Kidney (tissue), 14 donors: ENCODE measurements around the gene RAD51C. TPM values are rescaled to one million over a fixed set of nuclear protein-coding genes. Genes with fewer than 3 reads are reported as not detected.

Experiments
- DNase-seq, 5 donors: peaks; one replicate each; pipeline ENCODE4 v3.0.0-alpha.2; 2013 to 2020
- FAIRE-seq: peaks from 2 replicates; lab custom pipeline; 2012; peaks lifted over from hg19 to GRCh38; lab: Jason Lieb, UNC
- H3K27ac ChIP-seq, 2 donors: one replicate each; pipeline ENCODE4 v1.7.0; 2013; ENCODE audit warnings: low read depth in 2 of 2, low read length in 2 of 2, inconsistent platforms in 1 of 2
- H3K27me3 ChIP-seq: one replicate; pipeline ENCODE4 v1.7.1; 2013; ENCODE audit warnings: low read length, inconsistent platforms; ENCODE audit not compliant: control insufficient read depth, insufficient read depth
- H3K36me3 ChIP-seq, 3 donors: one replicate each; pipeline versions ENCODE4 v1.7.0 to v1.7.1; 2013; ENCODE audit warnings: low read length in 3 of 3, control low read depth in 1 of 3, inconsistent platforms in 1 of 3; ENCODE audit not compliant: insufficient read depth in 3 of 3, control insufficient read depth in 2 of 3
- H3K4me1 ChIP-seq, 3 donors: one replicate each; pipeline versions ENCODE4 v1.7.0 to v1.7.1; 2013; ENCODE audit warnings: low read length in 3 of 3, inconsistent platforms in 1 of 3, low read depth in 1 of 3; ENCODE audit not compliant: control insufficient read depth in 2 of 3, insufficient read depth in 2 of 3
- H3K4me3 ChIP-seq, 3 donors: one replicate each; pipeline versions ENCODE4 v1.7.0 to v1.8.1; 2013; ENCODE audit warnings: low read length in 3 of 3, control low read depth in 1 of 3, inconsistent platforms in 1 of 3
- H3K9ac ChIP-seq, 3 donors: one replicate each; pipeline versions ENCODE4 v1.7.0 to v1.7.1; 2013; ENCODE audit warnings: low read length in 3 of 3, control low read depth in 1 of 3, inconsistent platforms in 1 of 3
- H3K9me3 ChIP-seq, 3 donors: one replicate each; pipeline versions ENCODE4 v1.7.0 to v1.7.1; 2013; ENCODE audit warnings: low read length in 3 of 3, control low read depth in 1 of 3, inconsistent platforms in 1 of 3; ENCODE audit not compliant: control insufficient read depth in 2 of 3, insufficient read depth in 1 of 3
- intact Hi-C: fragments of 100-400 bp; cut with DNase I; formaldehyde crosslinking; loops from one replicate; pipeline ENCODE4 v1.11.1; 2022
- polyA plus RNA-seq: library from polyadenylated mRNA; stranded (reverse); fragments of 350-450 nt; fragmentation: Illumina TruSeq; extraction: RNeasy Lipid Tissue Mini Kit (QIAGEN cat#74804); gene quantifications from one replicate; pipeline ENCODE4 v1.2.3, GENCODE V29; 2014; ENCODE audit warnings: low read depth, low replicate concordance; ENCODE audit not compliant: insufficient read depth
- total RNA-seq: library from RNA; stranded (reverse); fragmentation: NEBNext Ultra II Directional; extraction: Animal tissue kit (Norgen Biotek cat#: 25700); gene quantifications from one replicate; pipeline ENCODE4 v1.2.1, GENCODE V29; 2021
- TF ChIP-seq, protein P1 (sequence below): IDR thresholded peaks from 3 replicates; pipeline ENCODE4 v1.5.1; 2012; ENCODE audit warnings: mild to moderate bottlenecking, moderate library complexity, borderline replicate concordance; ENCODE audit not compliant: insufficient read depth; ENCODE audit errors: extremely low read depth
- donor health status: control.
- donor health status: control.
- donor health status: control.
- donor health status: control.
- donor health status: control.
- donor health status: DM: yes; HTN: yes; CAD: no.
- donor health status: Normal renal cell carcinoma (clear cell type).

RAD51C gene
- total and polyA plus RNA-seq, 2 donors from 2014 or later: 20.2 to 29.3 TPM

- no peaks in the 10 kb centered on the region for H3K4me1 ChIP-seq
- no peak overlapping the region for H3K27ac ChIP-seq
- intact Hi-C loops: no loop called here
- H3K27me3 ChIP-seq: no peaks in the 10 kb centered on the region
- no peak overlapping the region for H3K4me3 ChIP-seq
- DNase-seq (no peak), FAIRE-seq (no peak)
- H3K9ac ChIP-seq: no peak overlapping the region
- no peaks in the 10 kb centered on the region for H3K9me3 ChIP-seq
- TF ChIP-seq, protein P1, sequence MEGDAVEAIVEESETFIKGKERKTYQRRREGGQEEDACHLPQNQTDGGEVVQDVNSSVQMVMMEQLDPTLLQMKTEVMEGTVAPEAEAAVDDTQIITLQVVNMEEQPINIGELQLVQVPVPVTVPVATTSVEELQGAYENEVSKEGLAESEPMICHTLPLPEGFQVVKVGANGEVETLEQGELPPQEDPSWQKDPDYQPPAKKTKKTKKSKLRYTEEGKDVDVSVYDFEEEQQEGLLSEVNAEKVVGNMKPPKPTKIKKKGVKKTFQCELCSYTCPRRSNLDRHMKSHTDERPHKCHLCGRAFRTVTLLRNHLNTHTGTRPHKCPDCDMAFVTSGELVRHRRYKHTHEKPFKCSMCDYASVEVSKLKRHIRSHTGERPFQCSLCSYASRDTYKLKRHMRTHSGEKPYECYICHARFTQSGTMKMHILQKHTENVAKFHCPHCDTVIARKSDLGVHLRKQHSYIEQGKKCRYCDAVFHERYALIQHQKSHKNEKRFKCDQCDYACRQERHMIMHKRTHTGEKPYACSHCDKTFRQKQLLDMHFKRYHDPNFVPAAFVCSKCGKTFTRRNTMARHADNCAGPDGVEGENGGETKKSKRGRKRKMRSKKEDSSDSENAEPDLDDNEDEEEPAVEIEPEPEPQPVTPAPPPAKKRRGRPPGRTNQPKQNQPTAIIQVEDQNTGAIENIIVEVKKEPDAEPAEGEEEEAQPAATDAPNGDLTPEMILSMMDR: no peak
- no peaks in the 10 kb centered on the region for H3K36me3 ChIP-seq
Measured at GRCh38 chr17:58722274-58722673, 29.9 kb downstream of the RAD51C start.

GRCh38 chr17:58722696-58723095 is 30.3 kb downstream of the RAD51C start:
- Histone ChIP-seq H3K36me3 (no peaks in the 10 kb centered on the region), H3K9ac (no peak overlapping the region), H3K27me3 (no peaks in the 10 kb centered on the region), H3K27ac (no peak overlapping the region), H3K4me3 (no peak overlapping the region), H3K9me3 (no peaks in the 10 kb centered on the region), H3K4me1 (no peaks in the 10 kb centered on the region)
- no peak for DNase-seq
- intact Hi-C loops: no loop called here
- TF ChIP-seq, protein P1: no peak
- FAIRE-seq: no peak

- intact Hi-C loops: no loop called here
- Histone ChIP-seq H3K4me1 (no peaks in the 10 kb centered on the region), H3K27me3 (no peaks in the 10 kb centered on the region), H3K9ac (no peak overlapping the region), H3K4me3 (no peak overlapping the region), H3K27ac (no peak overlapping the region), H3K36me3 (no peaks in the 10 kb centered on the region), H3K9me3 (no peaks in the 10 kb centered on the region)
- TF ChIP-seq, protein P1: no peak
- FAIRE-seq (no peak), DNase-seq (peak in 1 of 5 donors; percentile 1)
Measured at GRCh38 chr17:58728798-58729197, 36.4 kb downstream of the RAD51C start.

DNA sequence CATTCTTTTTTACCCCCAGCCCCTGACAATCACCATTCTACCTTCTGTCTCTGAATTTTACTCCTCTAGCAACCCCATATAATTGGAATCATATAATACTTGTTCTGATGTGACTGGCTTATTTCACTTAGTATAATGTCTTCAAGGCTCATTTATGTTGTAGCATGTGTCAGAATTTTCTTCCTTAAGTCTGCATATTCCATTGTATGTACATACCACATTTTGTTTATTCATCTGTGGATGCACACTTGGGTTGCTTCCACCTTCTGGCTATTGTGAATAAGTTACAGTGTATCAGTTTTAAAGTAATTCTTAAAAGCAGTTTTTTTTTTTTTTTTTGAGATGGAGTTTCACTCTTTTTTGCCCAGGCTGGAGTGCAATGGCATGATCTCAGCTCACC is 38.5 kb downstream of the RAD51C start:
- no peaks in the 10 kb centered on the region for H3K27me3 ChIP-seq
- H3K36me3 ChIP-seq: no peaks in the 10 kb centered on the region
- no peak overlapping the region for H3K27ac ChIP-seq
- intact Hi-C loops: no loop called here
- H3K9ac ChIP-seq: no peak overlapping the region
- no peak overlapping the region for H3K4me3 ChIP-seq
- H3K4me1 ChIP-seq: no peaks in the 10 kb centered on the region
- H3K9me3 ChIP-seq: no peaks in the 10 kb centered on the region
- TF ChIP-seq, protein P1: no peak
- FAIRE-seq: no peak
- no peak for DNase-seq
